Measurements from ENCODE around the gene CRACR2A.

Gene CRACR2A

GRCh38 chr12:3600039-3600720, 152.7 kb downstream of the CRACR2A start:
- H3K4me3 ChIP-seq, result no peak overlapping the region
- H3K9me3 ChIP-seq, result no peaks in the 10 kb centered on the region
- DNase-seq (ENCODE audit: low spot score in 2 of 2), result no peak
- in situ Hi-C loops (cut with MboI; ENCODE audit: low sequenced_read_pairs), result no loop called here
- no peaks in the 10 kb centered on the region for H3K27me3 ChIP-seq (ENCODE audit: low read depth)
- no peaks in the 10 kb centered on the region for H3K4me1 ChIP-seq
- no peaks in the 10 kb centered on the region for H3K36me3 ChIP-seq (replicated peaks)

DNA sequence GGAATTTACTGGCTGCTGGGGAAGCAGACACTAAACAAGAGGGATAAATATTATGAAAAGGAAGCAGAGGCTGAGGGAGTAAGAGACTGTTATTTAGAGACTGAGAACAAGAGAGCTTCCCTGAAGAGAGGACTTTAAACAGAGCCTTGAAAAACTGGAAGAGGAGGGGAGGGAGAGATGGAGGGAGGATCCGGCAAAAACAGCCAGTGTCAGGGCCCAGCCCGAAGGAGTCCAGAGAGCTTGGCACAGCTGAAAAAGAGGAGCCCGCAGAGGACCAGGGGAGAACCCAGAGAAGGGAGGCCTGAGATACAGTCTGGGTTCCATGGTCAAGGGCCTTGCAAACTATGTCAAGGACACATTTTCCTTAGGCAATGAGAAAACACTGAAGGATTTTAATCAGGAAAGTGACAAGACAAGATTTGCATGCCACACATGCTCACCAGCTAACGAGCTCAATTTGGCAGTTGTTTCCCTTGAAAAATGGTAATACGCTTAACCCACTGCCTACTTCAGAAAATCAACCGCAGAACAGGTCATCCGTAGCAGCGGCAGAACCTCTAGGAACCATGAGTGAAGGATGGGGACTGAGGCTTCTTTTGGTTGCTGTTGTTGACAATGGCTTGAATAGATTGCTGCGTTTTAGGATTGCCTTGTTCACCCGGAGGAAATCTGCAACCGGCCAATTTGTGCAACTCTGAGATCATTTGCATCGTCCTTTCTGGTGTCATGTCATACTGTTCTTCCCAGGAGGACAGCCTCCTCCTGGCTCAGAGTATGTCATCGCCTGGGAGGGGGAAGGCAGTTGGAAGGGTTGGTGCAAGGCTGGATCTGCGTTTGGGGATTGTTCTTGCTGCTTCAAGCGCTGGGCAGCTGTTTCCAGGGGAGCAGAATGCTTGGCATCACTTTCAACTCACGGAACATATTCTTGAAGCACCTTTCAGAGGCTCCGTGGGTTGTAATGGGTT, 153.7 kb downstream of the CRACR2A start:
- Histone ChIP-seq H3K4me3 (no peak overlapping the region), H3K9me3 (no peaks in the 10 kb centered on the region), H3K36me3 (replicated peaks) (no peaks in the 10 kb centered on the region), H3K4me1 (no peaks in the 10 kb centered on the region), H3K27me3 (ENCODE audit: low read depth) (no peaks in the 10 kb centered on the region)
- in situ Hi-C loops (cut with MboI; ENCODE audit: low sequenced_read_pairs), result no loop called here
- no peak for DNase-seq (ENCODE audit: low spot score in 2 of 2)

DNA sequence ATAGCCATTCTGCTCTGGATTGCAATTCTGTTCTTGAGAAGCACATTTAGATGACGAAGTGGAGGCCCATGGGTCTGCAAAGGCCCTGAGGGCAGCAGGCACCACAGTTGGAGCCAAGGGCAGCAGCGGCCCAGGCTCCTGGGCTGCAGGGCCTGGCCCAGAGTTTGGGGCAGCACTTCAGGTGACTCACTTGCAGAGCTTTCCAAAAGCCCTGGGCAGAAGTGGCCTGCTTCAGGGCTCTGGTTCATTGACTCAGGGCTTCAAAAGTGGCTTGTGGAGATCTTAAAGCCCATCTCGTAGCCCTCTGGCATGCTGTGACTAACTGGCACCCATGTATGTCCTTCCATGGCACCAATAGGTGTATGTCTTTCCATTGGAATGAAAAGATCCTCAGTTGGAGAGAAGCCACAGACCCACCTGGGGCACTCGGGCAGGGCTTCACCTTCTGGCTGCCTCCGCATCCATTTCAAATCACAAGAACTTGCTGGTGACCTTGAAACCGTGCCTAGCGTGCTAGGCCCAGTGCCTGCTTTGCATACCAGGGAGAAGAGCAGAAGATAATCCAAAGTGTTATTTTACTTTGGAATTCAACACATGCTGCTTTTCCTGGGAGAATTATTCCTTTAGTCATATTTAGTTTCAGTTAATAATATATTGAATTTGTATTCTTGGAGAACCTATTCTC, 155.2 kb downstream of the CRACR2A start:
- no peak for DNase-seq (ENCODE audit: low spot score in 2 of 2)
- H3K4me1 ChIP-seq, result no peaks in the 10 kb centered on the region
- no peaks in the 10 kb centered on the region for H3K36me3 ChIP-seq (replicated peaks)
- in situ Hi-C loops (cut with MboI; ENCODE audit: low sequenced_read_pairs), result no loop called here
- no peaks in the 10 kb centered on the region for H3K9me3 ChIP-seq
- no peaks in the 10 kb centered on the region for H3K27me3 ChIP-seq (ENCODE audit: low read depth)
- no peak overlapping the region for H3K4me3 ChIP-seq

DNA sequence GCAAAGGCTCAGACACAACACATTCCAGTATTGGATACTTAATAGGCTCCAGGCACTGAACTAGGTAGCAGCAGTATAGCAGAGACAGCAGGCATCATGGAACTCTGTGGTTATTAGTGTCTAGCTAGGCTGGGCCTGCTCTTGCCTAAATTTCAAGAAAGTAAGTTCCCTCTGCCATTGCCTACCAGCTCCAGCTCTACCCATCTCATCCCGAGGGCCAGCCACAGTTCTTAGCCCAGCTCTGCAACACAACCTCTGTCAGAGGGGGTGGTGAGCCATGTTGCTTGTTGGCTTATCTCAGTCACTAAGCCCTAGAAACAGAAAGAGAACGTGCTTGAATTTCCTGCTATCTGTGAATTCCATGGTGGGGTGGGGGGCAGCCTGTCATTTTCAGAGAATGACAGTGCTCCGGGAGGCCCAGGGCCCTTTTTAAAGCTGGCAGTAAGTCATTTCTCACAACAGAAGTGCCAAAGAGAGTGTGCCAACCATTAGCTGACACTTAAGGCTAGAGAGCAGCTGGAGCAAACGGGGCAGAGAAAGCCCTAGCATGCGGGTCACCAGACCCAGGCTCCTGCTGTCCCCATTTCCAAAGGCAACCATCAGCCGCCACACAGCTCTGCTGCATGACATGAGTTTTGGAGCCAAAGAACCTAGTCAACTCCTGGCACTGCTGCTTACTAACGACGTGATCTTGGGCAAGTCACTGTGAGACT, 156.1 kb downstream of the CRACR2A start:
- in situ Hi-C loops (cut with MboI; ENCODE audit: low sequenced_read_pairs), result no loop called here
- Histone ChIP-seq H3K9me3 (no peaks in the 10 kb centered on the region), H3K4me1 (no peaks in the 10 kb centered on the region), H3K27me3 (ENCODE audit: low read depth) (no peaks in the 10 kb centered on the region), H3K4me3 (no peak overlapping the region), H3K36me3 (replicated peaks) (no peaks in the 10 kb centered on the region)
- no peak for DNase-seq (ENCODE audit: low spot score in 2 of 2)

- Histone ChIP-seq H3K27me3 (ENCODE audit: low read depth) (no peaks in the 10 kb centered on the region), H3K4me3 (no peak overlapping the region)
Measured at GRCh38 chr12:3595721-3596120, 157.2 kb downstream of the CRACR2A start.

GRCh38 chr12:3594966-3595365, 157.9 kb downstream of the CRACR2A start:
- in situ Hi-C loops (cut with MboI; ENCODE audit: low sequenced_read_pairs), result no loop called here
- no peak for DNase-seq (ENCODE audit: low spot score in 2 of 2)
- no peaks in the 10 kb centered on the region for H3K27me3 ChIP-seq (ENCODE audit: low read depth)

More at GRCh38 chr12:3595721-3596120, 157.2 kb downstream of the CRACR2A start:
- in situ Hi-C loops (cut with MboI; ENCODE audit: low sequenced_read_pairs), result no loop called here
- Histone ChIP-seq H3K9me3 (no peaks in the 10 kb centered on the region), H3K36me3 (replicated peaks) (no peaks in the 10 kb centered on the region), H3K4me1 (no peaks in the 10 kb centered on the region)
- DNase-seq (ENCODE audit: low spot score in 2 of 2), result no peak

GRCh38 chr12:3593906-3594483, 158.9 kb downstream of the CRACR2A start:
- Histone ChIP-seq H3K9me3 (no peaks in the 10 kb centered on the region), H3K4me1 (no peaks in the 10 kb centered on the region), H3K4me3 (no peak overlapping the region), H3K36me3 (replicated peaks) (no peaks in the 10 kb centered on the region), H3K27me3 (ENCODE audit: low read depth) (no peaks in the 10 kb centered on the region)
- DNase-seq (ENCODE audit: low spot score in 2 of 2), result no peak
- in situ Hi-C loops (cut with MboI; ENCODE audit: low sequenced_read_pairs), result no loop called here

More at GRCh38 chr12:3594966-3595365, 157.9 kb downstream of the CRACR2A start:
- H3K9me3 ChIP-seq, result no peaks in the 10 kb centered on the region
- no peak overlapping the region for H3K4me3 ChIP-seq
- no peaks in the 10 kb centered on the region for H3K4me1 ChIP-seq
- H3K36me3 ChIP-seq (replicated peaks), result no peaks in the 10 kb centered on the region

- H3K4me3 ChIP-seq, result no peak overlapping the region
- in situ Hi-C loops (cut with MboI; ENCODE audit: low sequenced_read_pairs), result no loop called here
- H3K36me3 ChIP-seq (replicated peaks), result no peaks in the 10 kb centered on the region
- H3K9me3 ChIP-seq, result no peaks in the 10 kb centered on the region
- H3K4me1 ChIP-seq, result no peaks in the 10 kb centered on the region
- H3K27me3 ChIP-seq (ENCODE audit: low read depth), result no peaks in the 10 kb centered on the region
- DNase-seq (ENCODE audit: low spot score in 2 of 2), result no peak
Measured at GRCh38 chr12:3592856-3593625, 159.9 kb downstream of the CRACR2A start.

DNA sequence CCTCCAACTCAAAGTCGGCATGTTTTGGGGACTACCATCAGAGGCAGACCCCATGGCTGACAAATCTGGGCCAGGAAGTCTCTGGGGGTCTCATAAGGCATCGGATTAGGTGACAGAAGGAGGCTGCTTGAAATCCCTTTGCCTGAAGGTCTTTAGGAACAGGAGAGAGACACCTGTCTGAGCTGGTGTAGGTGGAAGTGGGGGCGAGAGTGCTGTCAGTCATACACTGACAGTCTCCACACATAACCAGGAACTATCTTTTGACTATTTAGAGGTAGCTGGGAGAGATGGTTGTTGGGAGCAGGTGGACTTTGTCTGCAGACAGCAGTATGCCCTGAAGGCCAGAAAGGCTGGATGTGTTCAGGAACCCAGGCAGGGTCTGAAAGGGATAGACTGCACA, 163.2 kb downstream of the CRACR2A start:
- Histone ChIP-seq H3K36me3 (replicated peaks) (no peaks in the 10 kb centered on the region), H3K4me1 (no peaks in the 10 kb centered on the region), H3K9me3 (no peaks in the 10 kb centered on the region), H3K27me3 (ENCODE audit: low read depth) (no peaks in the 10 kb centered on the region), H3K4me3 (no peak overlapping the region)
- in situ Hi-C loops (cut with MboI; ENCODE audit: low sequenced_read_pairs), result no loop called here
- DNase-seq (ENCODE audit: low spot score in 2 of 2), result no peak

GRCh38 chr12:3587402-3588013, 165.4 kb downstream of the CRACR2A start:
- in situ Hi-C loops (cut with MboI; ENCODE audit: low sequenced_read_pairs), result no loop called here
- no peaks in the 10 kb centered on the region for H3K9me3 ChIP-seq
- DNase-seq (ENCODE audit: low spot score in 2 of 2), result no peak
- no peak overlapping the region for H3K4me3 ChIP-seq
- no peaks in the 10 kb centered on the region for H3K4me1 ChIP-seq
- no peaks in the 10 kb centered on the region for H3K36me3 ChIP-seq (replicated peaks)
- no peaks in the 10 kb centered on the region for H3K27me3 ChIP-seq (ENCODE audit: low read depth)

DNA sequence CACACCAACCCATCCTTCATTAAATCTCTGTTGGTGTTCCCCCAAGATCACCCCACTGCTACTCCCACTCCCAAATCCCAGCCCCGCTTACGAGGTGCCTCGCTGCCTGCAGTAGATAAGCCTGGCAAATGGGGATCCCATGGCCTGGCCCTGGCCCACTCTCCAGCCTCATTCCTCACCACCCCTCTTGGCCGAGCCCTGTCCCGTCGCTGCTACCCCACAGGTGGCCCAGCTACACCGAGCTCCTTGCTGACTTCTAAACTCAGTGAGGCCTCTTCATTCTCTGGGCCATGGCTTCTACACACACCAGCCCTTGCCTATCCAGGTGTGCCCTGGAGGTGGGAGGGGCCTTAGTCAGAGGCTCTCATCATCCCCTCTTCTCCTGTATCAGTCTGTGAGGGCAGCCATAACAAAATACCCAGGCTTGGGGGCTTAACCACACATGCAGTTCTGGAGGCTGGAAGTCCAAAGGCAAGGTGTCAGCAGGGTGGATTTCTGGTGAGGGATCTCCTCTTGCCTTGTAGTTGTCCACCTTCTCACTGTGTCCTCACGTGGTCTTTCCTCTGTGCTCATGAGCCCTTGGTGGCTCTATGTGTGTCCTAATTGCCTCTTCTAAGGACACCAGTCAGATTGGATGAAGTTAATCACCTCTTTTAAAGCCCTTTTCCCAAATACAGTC, 169.1 kb downstream of the CRACR2A start:
- no peaks in the 10 kb centered on the region for H3K36me3 ChIP-seq (replicated peaks)
- no peak overlapping the region for H3K4me3 ChIP-seq
- no peak for DNase-seq (ENCODE audit: low spot score in 2 of 2)
- H3K27me3 ChIP-seq (ENCODE audit: low read depth), result no peaks in the 10 kb centered on the region
- in situ Hi-C loops (cut with MboI; ENCODE audit: low sequenced_read_pairs), result no loop called here
- H3K4me1 ChIP-seq, result peaks cover 10% of the 10 kb centered on the region
- no peaks in the 10 kb centered on the region for H3K9me3 ChIP-seq
